GM23248 (cell line): ENCODE measurements around the gene ARHGEF5.

ENCODE experiments used
- EZH2 ChIP-seq: fragments of 200-600 bp; sonication (generic); IDR thresholded peaks from 2 replicates; pipeline ENCODE4 v1.6.1; 2018; ENCODE audit warnings: antibody characterized with exemption, mild to moderate bottlenecking; ENCODE audit not compliant: insufficient read depth, poor library complexity, severe bottlenecking
- EZH2phosphoT487 ChIP-seq: fragments of 200-600 bp; sonication (generic); IDR thresholded peaks from 2 replicates; pipeline ENCODE4 v1.6.1; 2018; ENCODE audit warnings: antibody characterized with exemption, moderate library complexity, mild to moderate bottlenecking, low read depth; ENCODE audit not compliant: insufficient read depth

- TF ChIP-seq EZH2, result no peak
- no peak for TF ChIP-seq EZH2phosphoT487
Observed at GRCh38 chr7:144428431-144428830, 73.2 kb downstream of the ARHGEF5 start.
